ENCODE results near the gene GRAMD1C. TPM values are rescaled to one million over a fixed set of nuclear protein-coding genes. Genes with fewer than 3 reads are reported as not detected.

Gene GRAMD1C
- polyA plus RNA-seq, 1 experiment, result 0.48 TPM

- ChIA-PET POLR2A (no interaction called here), CTCF (no interaction called here)
- no peak for DNase-seq (ENCODE audit: low read depth)
- Histone ChIP-seq H3K27me3 (ENCODE audit: control insufficient read depth, insufficient read depth, low read length) (no peaks in the 10 kb centered on the region), H3K4me3 (ENCODE audit: low read depth, low read length) (no peak overlapping the region), H3K36me3 (ENCODE audit: control insufficient read depth, insufficient read depth, low read length) (no peaks in the 10 kb centered on the region)
- no peak for TF ChIP-seq CTCF (IDR thresholded peaks at IDR 0.05; ENCODE audit: insufficient read depth, low read depth, low read length)
These were observed 46.5 kb downstream of the GRAMD1C start for GRCh38 chr3:113885050-113885449.

GRCh38 chr3:113890256-113890900 lies 51.8 kb downstream of the GRAMD1C start:
- H3K4me3 ChIP-seq (ENCODE audit: low read depth, low read length), result no peak overlapping the region
- no peak for TF ChIP-seq CTCF (IDR thresholded peaks at IDR 0.05; ENCODE audit: insufficient read depth, low read depth, low read length)

GRCh38 chr3:113894927-113895326 lies 56.3 kb downstream of the GRAMD1C start:
- no peak for TF ChIP-seq CTCF (IDR thresholded peaks at IDR 0.05; ENCODE audit: insufficient read depth, low read depth, low read length)
- H3K4me3 ChIP-seq (ENCODE audit: low read depth, low read length), result no peak overlapping the region
- no peak for DNase-seq (ENCODE audit: low read depth)
- no peaks in the 10 kb centered on the region for H3K36me3 ChIP-seq (ENCODE audit: control insufficient read depth, insufficient read depth, low read length)
- POLR2A ChIA-PET, result no interaction called here
- CTCF ChIA-PET, result interaction anchor here (1.8 kb wide), 1 partner anchor 50 kb away, joined by 7 read pairs; no protein-coding TSS in a partner anchor
- no peaks in the 10 kb centered on the region for H3K27me3 ChIP-seq (ENCODE audit: control insufficient read depth, insufficient read depth, low read length)

More at GRCh38 chr3:113890256-113890900, 51.8 kb downstream of the GRAMD1C start:
- DNase-seq (ENCODE audit: low read depth), result no peak
- POLR2A ChIA-PET, result no interaction called here
- CTCF ChIA-PET, result interaction anchor here (1.8 kb wide), 1 partner anchor 46 kb away, joined by 8 read pairs; no protein-coding TSS in a partner anchor
- Histone ChIP-seq H3K36me3 (ENCODE audit: control insufficient read depth, insufficient read depth, low read length) (no peaks in the 10 kb centered on the region), H3K27me3 (ENCODE audit: control insufficient read depth, insufficient read depth, low read length) (no peaks in the 10 kb centered on the region)

- POLR2A ChIA-PET, result no interaction called here
- TF ChIP-seq CTCF (IDR thresholded peaks at IDR 0.05; ENCODE audit: insufficient read depth, low read depth, low read length), result no peak
- Histone ChIP-seq H3K4me3 (ENCODE audit: low read depth, low read length) (no peak overlapping the region), H3K27me3 (ENCODE audit: control insufficient read depth, insufficient read depth, low read length) (no peaks in the 10 kb centered on the region), H3K36me3 (ENCODE audit: control insufficient read depth, insufficient read depth, low read length) (no peaks in the 10 kb centered on the region)
- DNase-seq (ENCODE audit: low read depth), result no peak
- CTCF ChIA-PET, result interaction anchor here (1.8 kb wide), 1 partner anchor 51 kb away, joined by 7 read pairs; no protein-coding TSS in a partner anchor
These were observed 57.4 kb downstream of the GRAMD1C start for GRCh38 chr3:113895964-113896363.

GRCh38 chr3:113896930-113897329 lies 58.3 kb downstream of the GRAMD1C start:
- no peak overlapping the region for H3K4me3 ChIP-seq (ENCODE audit: low read depth, low read length)
- TF ChIP-seq CTCF (IDR thresholded peaks at IDR 0.05; ENCODE audit: insufficient read depth, low read depth, low read length), result no peak
- no peaks in the 10 kb centered on the region for H3K27me3 ChIP-seq (ENCODE audit: control insufficient read depth, insufficient read depth, low read length)
- ChIA-PET CTCF (interaction anchor here (0.5 to 1.4 kb wide), 3 partner anchors 18 to 58 kb away, joined by 3 to 4 read pairs (median 4); partner anchors contain the start of gene GRAMD1C), POLR2A (no interaction called here)
- DNase-seq (ENCODE audit: low read depth), result no peak
- H3K36me3 ChIP-seq (ENCODE audit: control insufficient read depth, insufficient read depth, low read length), result no peaks in the 10 kb centered on the region

Measured in BJ (cell line).